ENCODE results near the gene LAMC3. TPM values are rescaled to one million over a fixed set of nuclear protein-coding genes. Genes with fewer than 3 reads are reported as not detected.

The LAMC3 gene
- polyA plus RNA-seq, 1 donor from 2014 or later, result 0.04 TPM

GRCh38 chr9:131024978-131025868, 16.2 kb downstream of the LAMC3 start:
- no peak for TF ChIP-seq TAF1 (IDR thresholded peaks at IDR 0.05; ENCODE audit: low read depth)
- TF ChIP-seq RAD21 (conservative IDR thresholded peaks at IDR 0.05), result no peak
- no peak for TF ChIP-seq EZH2 (IDR thresholded peaks at IDR 0.05; ENCODE audit: borderline replicate concordance, insufficient read depth, low read length, poor library complexity, severe bottlenecking)
- TF ChIP-seq CTCF (IDR thresholded peaks at IDR 0.05; ENCODE audit: poor library complexity, severe bottlenecking), result no peak
- TF ChIP-seq MXI1 (conservative IDR thresholded peaks at IDR 0.05; ENCODE audit: poor library complexity, severe bottlenecking), result no peak
- no peak for TF ChIP-seq POLR2AphosphoS5 (IDR thresholded peaks at IDR 0.05)
- TF ChIP-seq SMC3 (conservative IDR thresholded peaks at IDR 0.05; ENCODE audit: poor library complexity), result no peak
- Histone ChIP-seq H3F3A (ENCODE audit: insufficient read depth, low read length, poor library complexity, severe bottlenecking) (no peaks in the 10 kb centered on the region), H3K4me3 (ENCODE audit: low read length) (no peak overlapping the region), H3K36me3 (ENCODE audit: insufficient read depth, low read length) (no peaks in the 10 kb centered on the region), H3K4me2 (ENCODE audit: low read length) (no peak overlapping the region), H3K27me3 (ENCODE audit: insufficient read depth, low read depth, low read length) (no peaks in the 10 kb centered on the region), H2AFZ (ENCODE audit: low read depth, low read length) (no peak overlapping the region), H4K20me1 (ENCODE audit: insufficient read depth) (no peaks in the 10 kb centered on the region), H3K27ac (ENCODE audit: low read length) (no peak overlapping the region), H3K79me2 (replicated peaks; ENCODE audit: insufficient read depth, low read length) (no peaks in the 10 kb centered on the region), H3K9me3 (ENCODE audit: low read length) (no peaks in the 10 kb centered on the region), H3K9me2 (ENCODE audit: insufficient read depth, low read length) (no peaks in the 10 kb centered on the region), H3K9ac (ENCODE audit: low read length) (no peak overlapping the region)

GRCh38 chr9:131025953-131026858, 17.2 kb downstream of the LAMC3 start:
- Histone ChIP-seq H3K27ac (ENCODE audit: low read length) (no peak overlapping the region), H3K27me3 (ENCODE audit: insufficient read depth, low read depth, low read length) (no peaks in the 10 kb centered on the region)

More at GRCh38 chr9:131025953-131026858, 17.2 kb downstream of the LAMC3 start:
- Histone ChIP-seq H3K4me3 (ENCODE audit: low read length) (no peak overlapping the region), H2AFZ (ENCODE audit: low read depth, low read length) (no peak overlapping the region), H3K4me2 (ENCODE audit: low read length) (no peak overlapping the region), H3K9me2 (ENCODE audit: insufficient read depth, low read length) (no peaks in the 10 kb centered on the region), H3K9ac (ENCODE audit: low read length) (no peak overlapping the region), H3K36me3 (ENCODE audit: insufficient read depth, low read length) (no peaks in the 10 kb centered on the region), H3K9me3 (ENCODE audit: low read length) (no peaks in the 10 kb centered on the region), H4K20me1 (ENCODE audit: insufficient read depth) (no peaks in the 10 kb centered on the region), H3K79me2 (replicated peaks; ENCODE audit: insufficient read depth, low read length) (no peaks in the 10 kb centered on the region), H3F3A (ENCODE audit: insufficient read depth, low read length, poor library complexity, severe bottlenecking) (no peaks in the 10 kb centered on the region)
- no peak for TF ChIP-seq TAF1 (IDR thresholded peaks at IDR 0.05; ENCODE audit: low read depth)
- TF ChIP-seq POLR2AphosphoS5 (IDR thresholded peaks at IDR 0.05), result no peak
- no peak for TF ChIP-seq CTCF (IDR thresholded peaks at IDR 0.05; ENCODE audit: poor library complexity, severe bottlenecking)
- TF ChIP-seq RAD21 (conservative IDR thresholded peaks at IDR 0.05), result no peak
- TF ChIP-seq EZH2 (IDR thresholded peaks at IDR 0.05; ENCODE audit: borderline replicate concordance, insufficient read depth, low read length, poor library complexity, severe bottlenecking), result no peak
- TF ChIP-seq MXI1 (conservative IDR thresholded peaks at IDR 0.05; ENCODE audit: poor library complexity, severe bottlenecking), result no peak
- no peak for TF ChIP-seq SMC3 (conservative IDR thresholded peaks at IDR 0.05; ENCODE audit: poor library complexity)
- no peak for TF ChIP-seq EP300 (conservative IDR thresholded peaks at IDR 0.05; ENCODE audit: poor library complexity, severe bottlenecking)
- no peak for TF ChIP-seq REST (IDR thresholded peaks at IDR 0.05; ENCODE audit: borderline replicate concordance)

All from neural cell (in vitro differentiated cells).